ENCODE measurements around the gene FAIM2.

FAIM2 gene

GRCh38 chr12:49903700-49904423 is at the start of gene FAIM2:
Gene FAIM2 (minus strand): TSS chr12:49903900. CDS start chr12:49903792, 108 bp downstream.
- peak; percentile 86 for DNase-seq

- no peak for DNase-seq
Observed at GRCh38 chr12:49953151-49953550, 49.5 kb upstream of the FAIM2 start.

- DNase-seq: no peak
Observed at GRCh38 chr12:49952391-49953055, 48.8 kb upstream of the FAIM2 start.

- DNase-seq: no peak
Observed at GRCh38 chr12:49951411-49952240, 47.9 kb upstream of the FAIM2 start.

GRCh38 chr12:49950273-49951251 is 46.9 kb upstream of the FAIM2 start, which contains the start of gene AQP2:
Gene AQP2 (plus strand): TSS chr12:49950737. CDS start chr12:49950831, 94 bp downstream.
- no peak for DNase-seq

- no peak for DNase-seq
Observed at GRCh38 chr12:49949866-49950265, 46.2 kb upstream of the FAIM2 start.

GRCh38 chr12:49948866-49949845 is 45.5 kb upstream of the FAIM2 start:
- DNase-seq: no peak

GRCh38 chr12:49947593-49948226 is 44.0 kb upstream of the FAIM2 start:
- no peak for DNase-seq

GRCh38 chr12:49946497-49946896 is 42.8 kb upstream of the FAIM2 start:
- no peak for DNase-seq

- no peak for DNase-seq
Observed at GRCh38 chr12:49946086-49946485, 42.4 kb upstream of the FAIM2 start.

- no peak for DNase-seq
Observed at GRCh38 chr12:49945394-49946080, 41.8 kb upstream of the FAIM2 start.

- no peak for DNase-seq
Observed at GRCh38 chr12:49944718-49945117, 41.0 kb upstream of the FAIM2 start.

- no peak for DNase-seq
Observed at GRCh38 chr12:49944046-49944445, 40.3 kb upstream of the FAIM2 start.

GRCh38 chr12:49943625-49943960 is 39.9 kb upstream of the FAIM2 start:
- DNase-seq: no peak

- DNase-seq: no peak
Observed at GRCh38 chr12:49942921-49943624, 39.4 kb upstream of the FAIM2 start.

- no peak for DNase-seq
Observed at GRCh38 chr12:49942512-49942893, 38.8 kb upstream of the FAIM2 start.

- DNase-seq: no peak
Observed at GRCh38 chr12:49941556-49942511, 38.1 kb upstream of the FAIM2 start.

- no peak for DNase-seq
Observed at GRCh38 chr12:49939707-49940106, 36.0 kb upstream of the FAIM2 start.

Data from COR-L47 (cell line).